ENCODE measurements around the gene ANKRD40.

ANKRD40 gene

DNA sequence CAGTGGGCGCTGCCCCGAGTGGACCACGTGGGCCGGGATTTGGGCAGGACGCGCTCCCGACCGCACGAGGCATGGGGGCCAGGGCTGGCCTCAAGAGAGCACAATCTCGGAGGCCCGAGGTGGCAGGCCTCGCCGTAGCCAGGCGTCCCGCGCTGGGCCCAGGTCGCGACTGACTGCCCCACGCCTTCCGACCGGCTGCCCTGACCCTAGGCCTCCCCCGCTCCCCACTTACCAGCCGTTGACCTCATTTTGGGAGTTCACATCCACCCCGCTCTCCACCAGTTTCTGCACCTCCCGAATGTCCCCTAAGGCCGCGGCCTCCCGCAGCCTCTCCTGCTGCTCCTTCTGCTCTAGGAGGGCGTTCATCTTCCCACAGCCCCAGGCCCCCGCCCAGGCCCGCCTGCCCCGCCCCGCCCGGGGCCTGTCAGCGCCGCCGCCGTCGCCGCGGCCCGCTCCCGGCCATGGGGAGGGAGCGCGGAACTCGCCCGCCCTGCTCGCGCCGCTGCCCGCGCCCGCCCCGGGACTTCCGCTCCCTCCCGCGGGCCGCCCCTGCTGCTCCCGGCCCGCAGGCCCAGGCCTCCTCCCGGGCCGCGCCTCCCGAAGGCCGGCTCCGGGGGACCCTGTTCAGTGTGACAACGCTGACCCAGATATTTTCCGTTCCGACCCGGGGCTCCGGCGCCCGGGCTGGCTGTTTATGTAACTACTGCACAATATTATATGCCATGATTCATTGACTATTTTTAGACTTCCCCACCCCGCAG lies at the start of gene ANKRD40:
ANKRD40 (minus strand) TSS at position 626 of the 761 bp plus-strand sequence; CDS start at position 366, 260 bp downstream.
- peak; percentile 68 for DNase-seq (ENCODE audit: low read depth)
- H3K4me3 ChIP-seq (ENCODE audit: low read depth, low read length): peak within 1 kb of the TSS; percentile 92
- no peak for TF ChIP-seq CTCF (IDR thresholded peaks at IDR 0.05; ENCODE audit: low read depth, low read length, missing control alignments)

- DNase-seq (ENCODE audit: low read depth): no peak
- no peak for TF ChIP-seq CTCF (IDR thresholded peaks at IDR 0.05; ENCODE audit: low read depth, low read length, missing control alignments)
- no peak overlapping the region for H3K4me3 ChIP-seq (ENCODE audit: low read depth, low read length)
Observed at GRCh38 chr17:50754521-50754920, 46.8 kb upstream of the ANKRD40 start.

DNA sequence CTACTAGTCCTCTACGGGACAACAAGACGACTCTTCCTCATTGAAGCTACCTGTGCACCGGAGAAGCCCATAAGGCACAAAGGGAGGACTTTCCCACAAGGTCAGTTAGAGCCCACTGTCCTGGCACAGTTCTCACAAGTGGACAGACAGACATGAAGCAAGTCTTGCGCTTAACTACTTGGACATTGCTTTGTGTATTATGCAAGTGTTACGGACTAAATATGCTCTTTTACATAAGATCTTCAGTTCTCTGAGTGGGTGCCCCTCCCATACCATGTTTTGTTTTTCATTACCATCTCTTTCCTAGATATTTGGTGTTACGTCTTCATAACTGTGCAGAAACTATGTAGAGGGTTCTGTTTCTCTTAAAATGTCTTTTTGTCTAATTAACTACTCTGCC lies 41.5 kb upstream of the ANKRD40 start:
- TF ChIP-seq CTCF (IDR thresholded peaks at IDR 0.05; ENCODE audit: low read depth, low read length, missing control alignments): no peak
- no peak overlapping the region for H3K4me3 ChIP-seq (ENCODE audit: low read depth, low read length)
- DNase-seq (ENCODE audit: low read depth): no peak

DNA sequence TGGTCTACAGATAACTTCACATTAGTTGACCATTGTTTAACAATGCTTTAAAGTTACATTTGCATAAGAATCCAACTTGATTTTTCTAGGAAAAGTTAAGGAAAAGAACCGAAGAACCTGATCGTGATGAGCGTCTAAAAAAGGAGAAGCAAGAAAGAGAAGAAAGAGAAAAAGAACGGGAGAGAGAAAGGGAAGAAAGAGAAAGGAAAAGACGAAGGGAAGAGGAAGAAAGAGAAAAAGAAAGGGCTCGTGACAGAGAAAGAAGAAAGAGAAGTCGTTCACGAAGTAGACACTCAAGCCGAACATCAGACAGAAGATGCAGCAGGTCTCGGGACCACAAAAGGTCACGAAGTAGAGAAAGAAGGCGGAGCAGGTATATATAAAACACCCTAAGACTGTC lies 37.9 kb upstream of the ANKRD40 start:
- no peak for DNase-seq (ENCODE audit: low read depth)
- no peak overlapping the region for H3K4me3 ChIP-seq (ENCODE audit: low read depth, low read length)
- TF ChIP-seq CTCF (IDR thresholded peaks at IDR 0.05; ENCODE audit: low read depth, low read length, missing control alignments): no peak

DNA sequence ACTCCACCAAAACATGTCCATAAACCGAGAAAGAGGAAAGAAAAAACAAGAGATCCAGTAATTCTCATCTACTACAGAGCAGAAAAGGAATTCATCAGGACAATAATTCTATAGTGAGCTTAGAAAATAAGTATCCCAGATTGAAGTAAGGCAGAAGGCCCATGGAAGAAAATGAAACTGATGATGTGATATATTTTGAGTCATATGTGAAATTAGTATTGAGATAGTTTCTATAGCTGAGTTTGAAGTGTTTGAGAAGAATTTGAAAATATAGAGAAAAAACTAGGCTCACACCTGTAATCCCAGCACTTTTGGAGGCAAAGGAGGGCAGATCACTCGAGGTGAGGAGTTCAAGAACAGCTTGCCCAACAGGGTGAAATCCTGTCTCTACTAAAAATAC lies 31.4 kb upstream of the ANKRD40 start:
- H3K4me3 ChIP-seq (ENCODE audit: low read depth, low read length): no peak overlapping the region
- no peak for DNase-seq (ENCODE audit: low read depth)
- no peak for TF ChIP-seq CTCF (IDR thresholded peaks at IDR 0.05; ENCODE audit: low read depth, low read length, missing control alignments)

DNA sequence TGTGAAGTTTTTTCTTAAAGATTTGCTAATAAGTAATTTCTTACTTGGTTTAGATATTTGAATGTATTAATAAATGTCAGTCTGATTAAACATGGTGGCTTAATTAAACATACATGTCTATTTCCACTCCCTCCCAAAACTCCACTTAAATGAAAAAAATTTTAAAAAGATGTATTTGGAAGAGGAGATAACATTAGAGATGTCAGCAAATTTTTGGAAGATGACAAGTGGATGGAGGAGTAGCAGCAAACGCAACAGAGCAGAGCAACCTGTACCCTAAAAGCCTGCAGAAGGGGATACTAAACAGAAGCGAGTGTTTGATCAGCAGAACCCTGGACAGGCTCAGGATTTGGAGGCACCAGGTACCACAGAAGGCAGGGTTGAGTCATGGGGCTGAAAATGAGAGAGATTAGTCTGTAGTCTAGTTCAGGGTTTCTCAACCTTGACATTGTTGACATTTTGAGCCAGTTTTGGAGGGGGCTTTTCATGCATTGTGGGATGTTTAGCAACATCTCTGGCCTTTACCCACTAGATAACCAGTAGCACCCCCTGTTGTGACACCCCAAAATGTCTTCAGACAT lies 29.5 kb upstream of the ANKRD40 start:
- TF ChIP-seq CTCF (IDR thresholded peaks at IDR 0.05; ENCODE audit: low read depth, low read length, missing control alignments): no peak
- no peak for DNase-seq (ENCODE audit: low read depth)
- H3K4me3 ChIP-seq (ENCODE audit: low read depth, low read length): no peak overlapping the region

GRCh38 chr17:50735287-50735686 lies 27.6 kb upstream of the ANKRD40 start:
- no peak for DNase-seq (ENCODE audit: low read depth)
- no peak overlapping the region for H3K4me3 ChIP-seq (ENCODE audit: low read depth, low read length)
- no peak for TF ChIP-seq CTCF (IDR thresholded peaks at IDR 0.05; ENCODE audit: low read depth, low read length, missing control alignments)
